HG03521 (cell line): Measurements from ENCODE around the gene CDC42EP4.
A peak's percentile ranks its signal among the peaks of the same experiment; 100 is the strongest.
"Not testable (repeated sequence)": the region's sequence is repeated elsewhere in the genome, so short reads cannot be mapped to it uniquely, and the experiment has no call there.

ENCODE experiments used
- ATAC-seq: cut with Tn5 transposase; IDR thresholded peaks from one replicate; pipeline ENCODE4 v1.9.1; 2021; ENCODE audit warnings: mild to moderate bottlenecking, moderate library complexity; ENCODE audit not compliant: unreplicated experiment

CDC42EP4 gene

DNA sequence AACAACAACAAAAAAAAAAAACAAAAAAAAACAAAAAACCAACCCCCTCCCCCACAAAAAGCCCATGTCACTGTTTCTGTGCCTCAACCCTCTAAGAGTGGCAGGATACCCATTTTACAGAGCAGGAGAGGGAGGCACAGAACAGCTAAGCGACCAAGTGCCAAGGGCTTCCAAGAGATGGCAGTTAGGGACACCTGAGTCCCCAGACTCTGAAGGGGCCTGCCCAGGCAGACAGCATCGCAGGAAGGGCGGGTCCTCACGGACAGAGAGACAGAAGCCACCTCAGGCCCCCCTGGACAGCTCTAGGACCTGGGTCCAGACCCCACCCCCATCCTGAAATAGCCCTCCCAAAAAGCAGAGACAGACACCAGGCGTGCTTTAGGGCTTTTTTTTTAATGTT lies 28.6 kb downstream of the CDC42EP4 start:
- no peak for ATAC-seq

DNA sequence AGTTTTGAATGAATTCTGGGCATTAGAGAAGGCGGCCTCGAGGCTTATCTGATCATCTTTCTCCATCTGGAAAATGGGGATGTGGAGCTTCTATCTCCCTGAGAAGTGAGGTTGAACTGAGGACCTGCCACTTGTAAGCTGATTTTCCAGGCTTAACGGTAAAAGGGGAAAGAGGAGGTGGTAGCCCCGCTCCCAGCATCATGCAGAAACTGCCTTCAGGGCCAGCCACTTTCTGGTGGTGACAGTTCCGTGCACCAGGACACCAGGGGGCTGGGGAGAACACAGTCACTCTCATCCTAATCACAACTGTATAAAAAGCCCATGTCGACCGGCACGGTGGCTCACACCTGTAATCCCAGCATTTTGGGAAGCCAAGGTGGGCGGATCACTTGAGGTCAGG lies 29.2 kb downstream of the CDC42EP4 start:
- no peak for ATAC-seq

DNA sequence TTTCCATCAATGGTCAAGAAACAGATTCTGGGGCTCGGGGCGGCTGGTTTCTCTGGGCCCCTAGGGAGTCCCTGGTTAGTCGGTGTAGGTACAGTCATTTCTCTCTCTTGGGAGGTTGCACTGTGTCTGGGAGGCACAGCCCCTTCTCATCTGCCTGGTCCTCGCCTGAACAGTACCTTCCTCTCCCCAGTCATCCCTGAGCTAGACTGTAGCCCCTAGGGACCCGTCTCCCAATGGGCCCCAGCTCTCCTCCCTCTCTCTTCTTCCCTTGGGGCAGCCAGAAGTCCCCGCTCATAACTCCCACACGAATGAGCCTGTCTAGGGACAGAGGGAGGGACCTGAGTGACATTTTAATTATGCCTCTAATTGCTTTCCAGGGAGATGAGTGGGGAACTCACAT lies 29.9 kb downstream of the CDC42EP4 start:
- ATAC-seq = peak; percentile 92

DNA sequence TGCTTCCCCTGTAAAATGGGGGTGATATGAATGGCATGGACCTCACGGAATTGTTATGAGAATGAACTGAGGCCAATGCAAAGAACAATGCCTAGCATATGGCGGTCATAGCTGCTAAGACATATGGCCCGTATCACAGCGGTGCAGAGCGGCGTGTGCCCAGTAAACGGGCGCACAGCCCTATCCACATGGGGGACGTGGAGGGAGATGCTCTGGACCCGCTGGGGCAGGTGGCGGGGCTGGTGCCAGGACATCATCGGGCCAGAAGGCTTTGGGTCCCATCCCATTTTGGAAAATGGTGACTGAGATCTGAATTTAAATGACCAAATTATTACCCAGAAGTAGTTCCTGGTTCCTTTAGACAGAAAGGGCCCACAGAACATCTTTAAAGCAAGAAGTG lies 31.6 kb downstream of the CDC42EP4 start:
- ATAC-seq = no peak

DNA sequence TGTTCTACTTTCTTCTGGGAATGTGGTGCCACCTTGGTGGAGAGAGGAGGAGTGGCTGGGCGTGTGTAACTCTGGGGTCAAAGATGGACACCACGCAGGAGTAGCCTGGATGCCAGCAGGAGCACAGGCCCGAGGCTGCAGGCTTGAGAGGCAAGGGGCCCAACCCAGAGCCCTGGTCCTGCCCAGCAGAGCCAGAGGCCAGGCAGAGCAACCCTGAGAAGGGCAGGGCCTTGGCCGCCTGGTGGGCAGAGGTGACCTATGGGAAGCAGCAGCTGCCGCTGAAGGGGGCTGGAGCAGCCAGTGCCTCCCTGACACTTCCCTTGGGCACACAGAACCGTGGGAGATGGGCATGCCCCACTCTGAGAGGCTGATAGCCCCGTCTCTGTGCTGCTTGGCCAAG lies 32.1 kb downstream of the CDC42EP4 start:
- ATAC-seq = no peak

DNA sequence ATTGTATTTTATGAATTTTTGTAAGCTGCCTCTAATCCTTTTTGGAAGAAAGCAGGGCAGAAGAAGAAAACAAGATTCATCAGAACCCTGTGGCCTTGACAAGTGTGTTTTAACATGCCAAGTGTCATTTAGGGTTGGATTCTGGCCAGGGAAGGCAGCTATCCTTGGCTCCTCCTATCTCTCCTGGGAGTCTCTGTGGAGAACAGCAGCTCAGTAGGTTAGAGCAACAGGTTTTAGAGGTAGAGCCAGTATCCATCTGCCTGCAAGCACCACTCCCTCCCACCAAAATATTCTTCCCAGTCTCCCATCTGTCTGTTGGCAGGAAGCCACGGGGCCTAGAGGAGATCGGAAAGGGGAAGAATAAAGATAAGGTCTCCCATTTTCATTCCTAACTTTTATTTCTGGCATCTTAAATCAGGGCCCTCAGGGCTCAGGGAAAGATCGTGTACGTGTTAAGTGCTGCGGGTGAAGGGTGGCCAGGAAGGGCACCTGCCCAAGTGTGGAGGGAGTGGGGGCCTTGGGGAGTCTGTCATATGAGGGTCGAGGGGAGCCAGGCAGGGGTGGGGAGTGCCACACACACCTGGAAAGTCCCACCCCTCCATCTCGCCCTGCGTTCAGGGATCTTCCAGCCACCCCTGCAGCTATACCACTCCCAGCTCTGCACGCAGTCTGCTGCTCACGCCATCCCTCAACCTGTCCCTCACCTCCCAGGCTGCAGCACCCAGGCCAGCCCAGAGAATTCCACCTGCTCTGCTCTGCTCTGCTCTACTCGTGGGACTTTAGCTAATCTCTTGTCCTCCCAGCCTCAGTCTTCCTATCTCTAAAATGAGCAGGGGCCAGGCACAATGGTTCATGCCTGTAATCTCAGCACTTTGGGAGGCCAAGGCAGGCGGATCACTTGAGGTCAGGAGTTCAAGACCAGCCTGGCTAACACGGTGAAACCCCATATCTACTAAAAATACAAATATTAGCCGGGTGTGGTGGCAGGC lies 33.0 kb downstream of the CDC42EP4 start:
- no peak for ATAC-seq

DNA sequence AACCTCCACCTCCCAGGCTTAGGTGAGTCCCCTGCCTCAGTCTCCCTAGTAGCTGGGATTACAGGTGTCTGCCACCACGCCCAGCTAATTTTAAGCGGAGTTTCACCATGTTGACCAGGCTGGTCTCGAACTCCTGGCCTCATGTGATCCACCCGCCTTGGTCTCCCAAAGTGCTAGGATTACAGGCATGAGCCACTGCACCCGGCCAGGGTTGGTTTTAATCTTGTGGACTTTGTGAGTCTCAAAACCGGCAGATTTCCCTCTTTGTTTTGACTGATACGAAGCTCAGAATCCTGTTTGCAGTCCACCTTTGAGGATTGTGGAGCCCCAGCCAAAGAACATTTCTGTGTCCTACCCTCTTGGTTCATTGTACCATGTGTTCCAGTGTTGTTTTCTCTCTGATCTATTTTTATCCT lies 33.7 kb downstream of the CDC42EP4 start:
- no peak for ATAC-seq

DNA sequence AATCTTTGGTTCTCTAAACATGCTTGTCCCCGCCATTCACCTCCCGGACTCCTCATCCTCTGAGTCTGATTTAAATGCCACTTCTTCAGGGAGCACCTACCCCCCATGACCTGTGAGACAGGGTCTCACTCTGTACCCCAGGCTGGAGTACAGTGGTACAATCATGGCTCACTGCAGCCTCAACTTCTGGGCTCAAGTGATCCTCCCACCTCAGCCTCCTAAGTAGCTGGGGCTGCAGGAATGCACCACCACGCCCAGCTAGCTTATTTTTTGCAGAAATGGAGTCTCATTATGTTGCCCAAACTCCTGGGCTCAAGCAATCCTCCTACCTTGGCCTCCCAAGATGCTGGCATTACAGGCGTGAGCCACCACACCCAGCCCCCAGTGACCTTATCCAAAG lies 37.3 kb downstream of the CDC42EP4 start:
- ATAC-seq = no peak

DNA sequence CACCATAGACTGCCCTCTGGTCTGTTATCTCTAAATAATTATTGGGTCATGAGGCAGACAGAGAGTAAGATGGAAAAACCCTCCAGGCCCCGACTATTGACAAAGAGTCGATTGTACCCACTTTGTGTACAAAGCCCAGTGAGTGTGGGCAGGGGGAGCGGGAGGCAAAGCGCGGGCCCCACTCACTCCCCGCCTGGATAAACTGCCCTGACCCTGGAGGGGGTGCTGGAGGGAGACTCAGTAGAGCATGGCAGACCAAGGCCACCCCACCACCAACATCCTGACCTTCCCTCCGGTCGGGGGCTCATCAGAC lies 38.9 kb downstream of the CDC42EP4 start:
- ATAC-seq = no peak

DNA sequence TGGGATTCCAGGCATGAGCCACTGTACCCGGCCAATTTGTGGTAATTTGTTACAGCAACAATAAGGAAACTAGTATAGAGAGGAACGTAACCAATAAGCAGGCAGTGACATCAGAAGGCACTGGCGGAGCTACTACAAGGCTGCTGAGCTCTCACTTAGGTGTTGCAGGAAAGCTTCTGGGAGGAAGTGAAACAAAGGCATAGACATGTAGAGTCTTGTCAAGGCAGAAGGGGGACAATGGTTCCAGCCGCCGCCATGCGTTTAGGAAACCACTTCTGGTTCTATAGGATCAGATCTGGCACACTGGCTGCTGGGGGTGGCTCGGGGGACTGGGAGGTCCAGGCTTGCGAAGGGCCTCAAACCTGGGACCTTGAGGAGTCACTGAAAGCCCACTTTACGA lies 40.7 kb downstream of the CDC42EP4 start:
- peak; percentile 98 for ATAC-seq

DNA sequence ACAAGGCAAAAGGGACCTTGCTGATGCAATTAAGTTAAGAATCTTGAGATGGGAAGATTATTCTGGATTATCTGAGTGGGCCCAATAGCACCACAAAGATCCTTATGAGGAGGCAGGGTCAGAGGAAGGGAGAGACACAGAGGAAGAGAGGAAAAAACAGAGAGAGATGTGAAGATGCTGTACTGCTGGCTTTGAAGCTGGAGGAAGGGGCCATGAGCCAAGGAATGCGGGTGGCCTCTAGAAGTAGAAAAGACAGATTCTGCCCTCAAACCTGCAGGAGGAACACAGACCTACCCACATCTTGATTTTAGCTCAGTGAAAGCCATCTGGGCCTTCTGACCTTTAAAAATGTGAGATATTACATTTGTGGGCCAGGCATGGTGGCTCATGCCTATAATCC lies 42.0 kb downstream of the CDC42EP4 start:
- ATAC-seq = no peak

DNA sequence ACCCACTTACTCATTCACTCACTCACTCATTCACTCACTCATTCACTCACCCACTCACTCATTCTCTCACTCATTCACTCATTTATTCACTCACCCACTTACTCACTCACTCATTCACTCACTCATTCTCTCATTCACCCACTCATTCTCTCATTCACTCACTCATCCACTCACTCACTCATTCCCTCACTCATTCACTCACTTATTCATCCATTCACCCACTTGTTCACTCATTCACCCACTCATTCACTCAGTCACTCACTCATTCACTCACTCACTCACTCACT lies 42.5 kb downstream of the CDC42EP4 start:
- ATAC-seq = no peak

DNA sequence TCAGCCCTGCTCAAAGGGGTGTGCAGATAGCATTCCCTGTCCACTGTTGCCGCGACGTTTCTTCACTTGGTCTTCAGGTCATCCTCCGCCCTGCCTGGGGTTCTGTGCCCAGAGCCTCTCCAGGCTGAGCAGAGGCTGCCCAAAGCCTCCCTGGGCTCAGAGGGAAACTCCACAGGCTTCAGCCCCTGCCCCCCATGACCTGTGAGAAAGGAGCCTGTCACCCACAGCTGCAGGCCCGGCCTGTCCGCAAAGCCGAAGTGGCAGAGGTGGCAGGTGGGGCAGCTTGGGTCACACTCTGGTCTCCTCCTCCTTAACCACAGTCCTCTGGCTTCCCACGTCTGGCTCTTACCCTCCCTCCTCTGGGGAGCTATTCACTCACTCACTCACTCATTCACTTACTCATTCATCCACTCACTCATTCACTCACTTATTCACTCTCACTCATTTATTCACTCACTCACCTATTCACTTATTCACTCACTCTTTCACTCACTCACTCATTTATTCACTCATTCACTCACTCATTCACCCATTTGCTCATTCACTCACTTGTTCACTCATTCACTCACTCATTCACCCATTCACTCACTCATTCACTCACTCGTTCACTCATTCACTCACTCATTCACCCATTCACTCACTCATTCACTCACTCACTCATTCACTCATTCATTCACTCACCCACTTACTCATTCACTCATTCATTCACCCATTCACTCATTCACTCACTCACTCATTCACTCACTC lies 43.0 kb downstream of the CDC42EP4 start:
- ATAC-seq = no peak

DNA sequence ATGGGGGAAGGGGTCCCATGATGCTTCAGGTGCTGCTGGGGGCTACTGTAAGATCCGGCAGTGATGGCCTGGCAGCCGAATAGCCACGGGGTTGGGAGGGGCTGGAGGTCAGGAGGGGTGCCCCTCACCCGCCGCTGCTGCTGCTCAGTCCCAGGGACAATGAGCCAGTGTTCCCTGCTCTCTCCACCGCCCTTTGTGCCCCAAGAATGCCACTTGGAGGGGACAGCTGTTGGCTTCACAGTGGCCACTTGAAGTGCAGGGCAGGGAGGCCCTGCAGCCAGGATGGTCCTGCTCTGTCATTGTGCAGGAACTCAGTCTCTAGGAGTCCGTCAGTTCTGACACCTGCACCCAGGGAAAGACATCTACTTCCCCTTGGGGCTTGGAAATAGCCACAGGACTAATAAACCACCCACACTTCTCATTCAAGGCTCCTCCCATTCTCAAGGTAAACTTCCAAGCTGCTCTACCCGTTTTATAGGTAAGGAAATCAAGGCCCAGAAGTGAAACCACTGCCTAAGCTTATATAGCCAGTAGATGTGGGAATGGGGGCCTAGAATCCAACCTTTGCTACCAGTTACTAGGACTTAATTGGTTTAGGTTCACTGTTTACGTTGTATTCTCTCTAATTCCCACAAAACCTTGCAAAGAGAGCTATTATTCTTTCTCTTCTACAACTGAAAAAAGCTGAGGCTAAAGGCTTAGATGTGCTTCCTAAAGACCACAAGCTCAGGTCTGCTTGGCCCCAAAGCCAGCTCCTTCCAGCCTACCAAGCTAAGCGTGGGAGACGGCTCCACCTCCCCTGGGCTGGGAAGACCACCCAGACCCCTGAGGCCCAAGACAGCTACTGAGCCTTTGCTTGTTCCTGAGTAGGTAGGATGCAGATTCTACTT lies 43.9 kb downstream of the CDC42EP4 start:
- no peak for ATAC-seq

DNA sequence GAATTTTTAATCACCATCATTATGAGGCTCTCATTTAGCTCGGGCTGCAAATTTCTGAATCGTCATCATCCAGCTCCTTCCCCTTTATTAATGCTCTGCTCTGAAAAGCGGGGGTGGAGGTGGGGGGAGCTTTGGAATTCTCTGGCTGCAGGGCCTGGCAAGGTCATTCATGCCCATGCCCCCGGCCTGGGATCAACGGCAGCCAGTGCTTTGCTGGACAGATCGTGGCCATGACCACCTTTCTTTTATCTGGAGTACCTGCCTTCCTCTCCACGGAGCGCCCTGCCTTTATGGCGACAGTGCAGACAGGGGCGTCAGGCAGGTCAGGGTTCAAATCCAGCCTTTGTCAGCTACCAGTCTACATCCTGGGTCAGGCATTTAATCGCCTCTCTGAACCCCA lies 45.0 kb downstream of the CDC42EP4 start:
- no peak for ATAC-seq

DNA sequence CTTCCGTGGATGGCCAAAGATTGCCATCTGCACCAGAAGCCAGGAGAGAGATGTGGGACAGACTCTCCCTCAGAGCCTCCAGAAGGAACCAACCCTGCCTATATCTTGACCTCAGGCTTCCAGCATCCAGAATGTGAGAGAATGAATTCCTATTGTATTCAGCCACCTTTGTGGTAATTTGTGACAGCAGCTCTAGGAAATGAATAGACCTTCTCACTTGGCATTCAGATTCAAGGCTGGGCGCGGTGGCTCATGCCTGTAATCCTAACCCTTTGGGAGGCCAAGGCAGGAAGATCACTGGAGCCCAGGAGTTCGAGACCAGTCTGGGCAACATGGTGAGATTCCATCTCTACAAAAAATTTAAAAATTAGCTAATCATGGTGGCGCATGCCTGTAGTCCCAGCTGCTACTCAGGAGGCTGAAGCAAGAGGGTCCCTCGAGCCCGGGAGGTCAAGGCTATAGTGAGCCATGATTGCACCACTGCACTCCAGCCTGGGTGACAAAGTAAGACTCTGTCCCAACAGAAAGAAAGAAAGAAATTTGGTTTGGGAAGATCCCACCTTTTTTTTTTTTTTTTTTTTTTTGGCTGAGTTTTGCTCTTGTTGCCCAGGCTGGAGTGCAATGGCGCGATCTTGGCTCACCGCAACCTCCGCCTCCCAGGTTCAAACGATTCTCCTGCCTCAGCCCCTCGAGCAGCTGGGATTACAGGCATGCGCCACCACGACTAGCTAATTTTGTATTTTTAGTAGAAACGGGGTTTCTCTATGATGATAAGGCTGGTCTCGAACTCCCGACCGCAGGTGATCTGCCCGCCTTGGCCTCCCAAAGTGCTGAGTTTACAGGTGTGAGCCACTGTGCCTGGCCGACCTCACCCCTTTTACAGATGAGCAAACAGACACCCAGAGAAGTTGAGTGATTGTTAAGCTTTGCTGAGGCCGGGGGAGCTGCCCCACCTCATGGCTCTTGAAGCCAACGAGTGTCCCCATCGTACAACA lies 45.9 kb downstream of the CDC42EP4 start:
- no peak for ATAC-seq

DNA sequence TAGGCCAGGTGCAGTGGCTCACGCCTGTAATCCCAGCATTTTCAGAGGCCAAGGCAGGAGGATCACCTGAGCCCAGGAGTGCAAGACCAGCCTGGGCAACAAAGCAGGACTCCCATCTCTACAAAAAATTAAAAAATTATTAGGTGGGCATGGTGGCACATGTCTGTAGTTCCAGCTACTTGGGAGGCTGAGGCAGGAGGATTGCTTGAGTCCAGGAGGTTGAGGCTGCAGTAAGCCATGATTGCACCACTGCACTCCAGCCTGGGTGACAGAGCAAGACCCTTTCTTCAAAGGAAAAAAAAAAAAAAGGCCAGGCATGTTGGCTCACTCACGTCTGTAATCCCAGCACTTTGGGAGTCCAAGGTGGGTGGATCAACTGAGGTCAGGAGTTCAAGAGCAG lies 47.4 kb downstream of the CDC42EP4 start:
- not testable (repeated sequence) for ATAC-seq

DNA sequence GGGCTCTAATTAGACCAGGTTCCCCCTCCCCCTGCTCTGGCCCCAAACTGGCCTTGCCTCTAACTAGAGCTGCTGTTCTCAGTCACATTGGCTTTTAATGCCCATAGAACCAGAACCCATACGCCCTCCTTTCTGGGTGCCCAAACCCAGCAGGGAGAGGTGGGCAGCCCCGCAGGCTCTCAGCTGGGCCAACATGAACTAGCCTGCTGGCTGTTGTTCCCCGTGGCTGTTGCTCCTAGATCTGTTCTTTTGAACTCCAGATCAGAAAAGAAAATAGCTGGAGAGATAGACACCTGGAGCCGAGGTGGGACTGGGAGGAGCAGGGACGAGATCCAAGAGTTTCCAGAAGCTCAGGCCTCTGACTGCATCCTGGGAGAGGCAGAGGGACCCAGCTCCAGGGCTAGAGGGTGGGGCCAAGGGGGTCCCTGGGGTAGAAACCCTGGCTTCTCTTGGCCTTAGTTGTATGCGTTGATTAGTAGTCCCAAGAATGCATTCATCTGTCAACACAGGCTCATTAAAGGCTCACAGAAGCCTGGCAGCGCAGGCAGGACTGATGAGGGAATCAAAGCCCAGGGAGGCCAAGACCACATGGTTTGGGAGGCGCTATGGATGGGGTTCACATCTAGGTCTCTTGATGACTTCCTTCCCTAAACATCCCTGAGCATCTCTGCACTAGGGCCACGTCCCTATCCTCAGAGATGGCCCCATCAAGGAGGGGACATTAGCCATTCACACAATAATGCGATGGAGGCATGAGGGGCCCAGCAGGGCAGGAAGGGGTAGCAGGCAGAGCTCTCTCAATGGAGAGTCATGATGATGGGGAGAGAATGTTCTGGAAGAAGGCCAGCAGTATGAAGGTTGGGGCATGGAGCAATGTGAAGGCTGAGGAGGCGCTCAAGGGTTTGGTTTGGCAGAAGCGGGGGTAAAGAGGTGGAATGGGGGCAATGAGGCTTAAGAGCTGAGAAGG lies 48.8 kb downstream of the CDC42EP4 start:
- ATAC-seq = no peak
